ENCODE data around the gene POLR3H. TPM values are rescaled to one million over a fixed set of nuclear protein-coding genes. Genes with fewer than 3 reads are reported as not detected.

The POLR3H gene
- total RNA-seq, 1 experiment from 2014 or later, result 8.5 TPM

DNA sequence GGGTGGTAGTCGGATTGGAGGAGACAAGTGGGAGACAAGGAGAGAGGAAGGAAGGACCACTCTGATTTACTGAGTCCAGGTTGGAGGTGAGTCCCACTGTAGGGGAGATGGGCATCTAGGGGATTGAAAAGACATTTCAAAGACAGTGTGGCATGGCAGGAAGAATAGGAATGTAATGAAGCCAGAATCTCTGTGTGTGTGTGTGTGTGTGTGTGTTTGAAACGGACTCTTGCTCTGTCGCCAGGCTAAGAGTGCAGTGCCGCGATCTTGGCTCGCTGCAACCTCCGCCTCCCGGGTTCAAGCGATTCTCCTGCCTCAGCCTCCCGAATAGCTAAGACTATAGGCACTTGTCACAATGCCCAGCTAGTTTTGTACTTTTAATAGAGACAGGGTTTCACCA is 12.3 kb upstream of the POLR3H start:
- Histone ChIP-seq H3K4me3 (ENCODE audit: insufficient read depth, low read depth, low read length) (no peak overlapping the region), H3K27me3 (ENCODE audit: control insufficient read depth, insufficient read depth, low read length) (no peaks in the 10 kb centered on the region), H3K36me3 (replicated peaks; ENCODE audit: control insufficient read depth, insufficient read depth, low read length) (no peaks in the 10 kb centered on the region)
- no peak for DNase-seq

DNA sequence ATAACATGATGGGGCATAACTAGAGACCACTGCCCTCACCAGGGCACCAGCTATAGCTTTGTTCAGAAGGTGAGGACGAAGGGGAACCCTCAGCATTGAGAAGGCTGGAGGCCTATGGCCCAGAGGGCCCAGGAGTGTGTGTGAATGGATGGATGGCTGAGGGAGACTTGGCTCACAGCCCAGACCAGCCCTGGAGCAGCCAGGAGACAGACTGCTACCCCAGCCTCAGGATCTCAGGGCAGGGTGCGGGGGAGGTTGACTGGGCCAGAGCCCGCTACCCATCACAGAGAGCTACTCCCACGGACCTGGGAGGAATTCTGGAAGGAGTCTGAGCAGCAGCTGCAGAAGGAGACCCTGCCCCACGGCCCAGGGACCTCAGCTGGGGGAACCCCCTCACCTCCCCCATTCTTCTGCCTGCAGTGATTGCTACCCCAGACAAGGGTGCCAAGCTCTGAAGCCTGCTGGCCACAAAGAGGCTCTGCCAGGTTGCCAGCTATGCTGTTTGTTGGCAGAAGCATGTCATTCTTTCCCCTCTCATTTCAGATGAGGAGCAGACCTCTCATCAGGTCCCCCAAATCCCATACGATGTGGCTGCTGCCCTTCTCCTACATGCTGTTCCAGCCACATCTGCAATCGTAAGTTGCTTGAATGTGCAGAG is 11.2 kb upstream of the POLR3H start:
- H3K27me3 ChIP-seq (ENCODE audit: control insufficient read depth, insufficient read depth, low read length), result no peaks in the 10 kb centered on the region
- no peak overlapping the region for H3K4me3 ChIP-seq (ENCODE audit: insufficient read depth, low read depth, low read length)
- no peaks in the 10 kb centered on the region for H3K36me3 ChIP-seq (replicated peaks; ENCODE audit: control insufficient read depth, insufficient read depth, low read length)
- no peak for DNase-seq

DNA sequence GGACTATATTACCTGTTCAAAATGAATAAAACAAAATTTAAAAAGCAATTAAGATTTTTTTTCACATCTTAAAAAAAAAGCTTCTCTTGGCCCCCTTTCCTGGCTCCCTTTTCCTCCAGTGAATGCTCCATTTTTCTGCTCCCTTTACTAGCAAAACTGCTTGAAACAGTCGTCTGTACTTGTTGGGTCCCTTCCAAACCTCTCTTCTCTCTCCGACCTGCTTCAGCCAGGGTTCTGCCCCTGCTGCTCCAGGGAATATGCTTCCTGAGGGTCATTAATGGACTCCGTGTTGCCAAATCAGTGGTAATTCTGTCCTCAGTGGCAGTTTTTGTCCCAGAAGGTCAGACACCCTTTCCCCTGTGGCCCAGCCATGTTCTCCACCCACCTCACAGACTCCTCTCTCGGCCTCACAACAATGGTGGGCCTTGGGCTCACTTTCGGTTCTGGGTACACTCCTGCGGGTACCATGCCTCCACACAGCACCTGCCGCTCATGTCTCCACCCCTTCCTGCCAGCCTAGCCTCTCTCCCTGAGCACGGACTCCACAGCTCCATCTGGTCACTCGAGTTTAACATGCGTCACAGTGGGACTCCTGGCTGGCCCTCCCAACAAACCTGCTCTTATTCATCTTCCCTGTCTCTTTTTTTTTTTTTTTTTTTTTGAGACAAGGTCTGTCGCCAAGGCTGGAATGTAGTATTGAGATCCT is 7.8 kb upstream of the POLR3H start:
- no peaks in the 10 kb centered on the region for H3K36me3 ChIP-seq (replicated peaks; ENCODE audit: control insufficient read depth, insufficient read depth, low read length)
- no peak for DNase-seq
- no peaks in the 10 kb centered on the region for H3K27me3 ChIP-seq (ENCODE audit: control insufficient read depth, insufficient read depth, low read length)
- H3K4me3 ChIP-seq (ENCODE audit: insufficient read depth, low read depth, low read length), result no peak overlapping the region

DNA sequence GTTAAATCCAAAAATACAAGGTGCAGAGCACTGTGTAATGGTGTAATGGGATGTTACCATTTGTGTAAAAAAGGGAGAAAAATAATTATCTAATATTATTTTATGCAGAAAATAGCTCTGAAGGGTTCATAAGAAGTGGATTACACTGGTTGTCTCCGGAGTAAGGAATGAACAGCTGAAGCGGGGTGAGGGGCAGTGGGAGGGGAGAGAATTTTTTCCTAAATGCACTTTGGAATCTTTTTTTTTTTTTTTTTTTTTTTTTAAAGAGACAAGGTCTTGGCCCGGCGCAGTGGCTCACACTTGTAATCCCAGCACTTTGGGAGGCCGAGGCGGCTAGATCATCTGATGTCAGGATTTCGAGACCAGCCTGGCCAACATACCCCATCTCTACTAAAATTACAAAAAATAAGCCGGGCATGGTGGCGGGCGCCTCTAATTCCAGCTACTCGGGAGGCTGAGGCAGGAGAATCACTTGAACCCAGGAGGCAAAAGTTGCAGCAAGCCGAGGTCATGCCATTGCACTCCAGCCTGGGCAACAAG is 6.8 kb upstream of the POLR3H start:
- no peak for DNase-seq
- H3K27me3 ChIP-seq (ENCODE audit: control insufficient read depth, insufficient read depth, low read length), result no peaks in the 10 kb centered on the region
- no peaks in the 10 kb centered on the region for H3K36me3 ChIP-seq (replicated peaks; ENCODE audit: control insufficient read depth, insufficient read depth, low read length)
- H3K4me3 ChIP-seq (ENCODE audit: insufficient read depth, low read depth, low read length), result no peak overlapping the region

DNA sequence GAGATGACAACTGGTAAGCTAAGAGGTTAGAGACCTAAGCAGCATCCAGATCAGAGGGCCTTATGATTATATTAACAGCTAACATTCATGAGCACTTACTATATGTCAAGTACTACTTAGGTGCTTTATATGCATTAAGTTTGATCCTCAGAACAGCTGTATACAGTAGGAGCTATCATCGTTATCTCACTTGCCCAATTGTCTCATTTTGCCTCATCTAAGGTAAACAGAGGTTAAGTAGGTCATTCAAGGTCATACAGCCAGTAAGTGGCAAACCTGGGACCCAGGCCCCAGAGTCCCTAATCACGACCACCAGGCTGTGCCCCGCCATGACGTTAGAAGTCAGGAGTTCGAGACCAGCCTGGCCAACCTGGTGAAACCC is 4.6 kb upstream of the POLR3H start:
- no peaks in the 10 kb centered on the region for H3K27me3 ChIP-seq (ENCODE audit: control insufficient read depth, insufficient read depth, low read length)
- DNase-seq, result no peak
- H3K4me3 ChIP-seq (ENCODE audit: insufficient read depth, low read depth, low read length), result no peak overlapping the region
- H3K36me3 ChIP-seq (replicated peaks; ENCODE audit: control insufficient read depth, insufficient read depth, low read length), result no peaks in the 10 kb centered on the region

DNA sequence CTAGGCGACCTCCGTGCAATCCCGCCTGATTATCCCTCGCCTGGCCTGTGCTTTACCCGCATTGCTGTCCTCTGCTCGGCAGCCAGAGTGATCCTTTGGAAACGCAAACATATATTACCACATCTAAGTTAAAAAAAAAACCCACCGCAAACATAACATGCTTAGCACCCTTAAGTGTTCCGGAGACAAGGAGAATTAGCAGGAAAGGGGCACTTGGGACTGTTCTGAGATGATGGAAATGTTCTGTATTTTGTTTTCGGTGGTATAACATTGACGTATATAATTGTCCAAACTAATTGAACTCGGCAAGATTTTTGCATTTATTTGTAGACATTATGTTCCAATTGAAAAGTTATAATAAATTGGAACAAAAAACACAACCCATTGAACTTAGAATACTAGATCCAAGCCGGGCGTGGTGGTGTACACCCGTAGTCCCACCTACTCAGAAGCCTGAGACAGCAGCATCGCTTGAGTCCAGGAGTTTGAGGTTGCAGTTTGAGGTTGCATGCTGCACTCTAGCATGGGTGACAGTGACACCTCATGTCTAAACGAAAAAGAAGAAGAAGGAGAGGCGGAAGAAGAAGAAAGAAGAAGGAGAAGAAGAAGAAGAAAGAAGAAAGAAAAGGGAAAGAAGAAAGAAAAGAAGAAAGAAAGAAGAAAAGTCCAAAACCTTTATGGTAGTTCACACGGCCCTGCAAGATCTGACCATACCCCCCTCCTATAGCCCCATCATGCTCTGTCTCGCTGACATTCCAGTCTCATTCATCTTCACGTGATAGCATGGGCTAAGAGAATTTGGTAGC is 604 bp upstream of the POLR3H start:
- Histone ChIP-seq H3K27me3 (ENCODE audit: control insufficient read depth, insufficient read depth, low read length) (no peaks in the 10 kb centered on the region), H3K4me3 (ENCODE audit: insufficient read depth, low read depth, low read length) (no peak overlapping the region), H3K36me3 (replicated peaks; ENCODE audit: control insufficient read depth, insufficient read depth, low read length) (no peaks in the 10 kb centered on the region; the same call in 1 of the 2 replicates)
- no peak for DNase-seq

DNA sequence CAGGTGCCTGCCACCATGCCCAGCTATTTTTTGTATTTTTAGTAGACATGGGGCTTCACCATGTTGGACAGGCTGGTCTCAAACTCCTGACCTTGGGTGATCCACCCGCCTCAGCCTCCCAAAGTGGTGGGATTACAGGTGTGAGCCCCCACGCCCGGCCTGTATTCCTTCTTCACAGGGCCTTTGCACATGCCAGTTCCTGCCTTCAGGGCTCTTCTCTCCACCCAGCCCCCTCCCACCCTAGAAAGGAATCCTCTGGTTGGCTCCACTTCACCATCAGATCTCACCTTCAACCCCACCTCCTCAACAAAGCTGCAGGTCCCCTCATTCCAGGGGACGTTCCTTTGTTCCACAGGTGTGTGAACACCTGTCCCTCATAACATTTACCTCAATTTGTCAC is 2.0 kb downstream of the POLR3H start:
- no peak for DNase-seq
- no peaks in the 10 kb centered on the region for H3K27me3 ChIP-seq (ENCODE audit: control insufficient read depth, insufficient read depth, low read length)
- H3K4me3 ChIP-seq (ENCODE audit: insufficient read depth, low read depth, low read length), result no peak overlapping the region
- no peaks in the 10 kb centered on the region; the same call in none of the 2 replicates for H3K36me3 ChIP-seq (replicated peaks; ENCODE audit: control insufficient read depth, insufficient read depth, low read length)

DNA sequence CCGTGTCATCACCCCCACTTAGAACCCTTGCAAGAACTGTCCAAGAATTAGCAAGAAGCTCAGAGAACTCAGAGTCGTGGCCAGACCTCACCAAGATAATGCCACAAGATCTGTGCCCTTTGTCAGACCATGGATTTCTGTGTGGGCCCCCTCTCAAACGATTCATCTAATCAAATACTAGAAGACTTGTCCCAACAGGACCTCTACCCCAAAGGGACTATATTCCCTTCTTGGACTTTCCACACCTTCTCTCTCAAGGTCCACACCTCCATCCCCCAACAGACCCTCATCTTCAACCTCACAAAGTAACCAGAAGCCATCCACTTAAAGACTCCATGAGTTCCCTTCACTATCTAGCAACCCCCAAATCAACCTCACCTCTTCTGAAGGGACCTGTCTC is 2.8 kb downstream of the POLR3H start:
- Histone ChIP-seq H3K4me3 (ENCODE audit: insufficient read depth, low read depth, low read length) (no peak overlapping the region), H3K27me3 (ENCODE audit: control insufficient read depth, insufficient read depth, low read length) (no peaks in the 10 kb centered on the region), H3K36me3 (replicated peaks; ENCODE audit: control insufficient read depth, insufficient read depth, low read length) (no peaks in the 10 kb centered on the region; the same call in none of the 2 replicates)
- DNase-seq, result no peak

DNA sequence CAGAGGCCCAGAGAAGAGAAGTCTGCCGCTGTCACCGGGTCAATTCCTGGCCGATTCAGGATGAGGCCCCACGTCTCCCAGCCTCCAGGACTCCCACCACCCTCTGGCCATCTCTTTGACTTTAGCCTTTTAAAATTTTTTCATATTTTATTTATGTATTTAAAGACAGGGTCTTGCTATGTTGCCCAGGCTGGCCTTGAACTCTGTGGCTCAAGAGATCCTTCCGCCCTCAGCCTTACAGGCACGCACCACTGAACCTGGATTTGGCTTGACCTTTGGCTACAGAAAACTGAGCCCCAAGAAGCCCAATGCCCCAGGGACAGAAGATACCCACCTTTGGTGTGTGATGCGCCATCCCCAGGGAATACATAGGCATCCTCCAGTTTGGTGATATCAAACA is 3.9 kb downstream of the POLR3H start:
- H3K27me3 ChIP-seq (ENCODE audit: control insufficient read depth, insufficient read depth, low read length), result no peaks in the 10 kb centered on the region
- H3K4me3 ChIP-seq (ENCODE audit: insufficient read depth, low read depth, low read length), result no peak overlapping the region
- no peak for DNase-seq
- H3K36me3 ChIP-seq (replicated peaks; ENCODE audit: control insufficient read depth, insufficient read depth, low read length), result no peaks in the 10 kb centered on the region; the same call in none of the 2 replicates

DNA sequence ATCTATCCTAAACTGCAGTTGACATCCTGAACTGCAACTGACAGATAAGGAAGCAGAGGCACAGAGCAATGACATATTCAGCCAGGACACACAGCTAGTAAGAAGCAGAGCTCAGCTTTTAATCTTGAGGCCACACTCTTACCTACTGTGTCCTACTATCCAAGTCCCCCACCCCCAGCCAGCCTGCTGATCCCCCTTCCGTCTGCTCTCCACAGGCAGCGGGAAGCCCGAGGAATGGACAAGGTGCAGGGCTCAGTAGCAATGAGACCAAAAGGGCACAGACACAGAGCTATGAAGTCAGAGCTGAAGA is 4.3 kb downstream of the POLR3H start:
- Histone ChIP-seq H3K27me3 (ENCODE audit: control insufficient read depth, insufficient read depth, low read length) (no peaks in the 10 kb centered on the region), H3K36me3 (replicated peaks; ENCODE audit: control insufficient read depth, insufficient read depth, low read length) (no peaks in the 10 kb centered on the region; the same call in none of the 2 replicates)
- no peak for DNase-seq

DNA sequence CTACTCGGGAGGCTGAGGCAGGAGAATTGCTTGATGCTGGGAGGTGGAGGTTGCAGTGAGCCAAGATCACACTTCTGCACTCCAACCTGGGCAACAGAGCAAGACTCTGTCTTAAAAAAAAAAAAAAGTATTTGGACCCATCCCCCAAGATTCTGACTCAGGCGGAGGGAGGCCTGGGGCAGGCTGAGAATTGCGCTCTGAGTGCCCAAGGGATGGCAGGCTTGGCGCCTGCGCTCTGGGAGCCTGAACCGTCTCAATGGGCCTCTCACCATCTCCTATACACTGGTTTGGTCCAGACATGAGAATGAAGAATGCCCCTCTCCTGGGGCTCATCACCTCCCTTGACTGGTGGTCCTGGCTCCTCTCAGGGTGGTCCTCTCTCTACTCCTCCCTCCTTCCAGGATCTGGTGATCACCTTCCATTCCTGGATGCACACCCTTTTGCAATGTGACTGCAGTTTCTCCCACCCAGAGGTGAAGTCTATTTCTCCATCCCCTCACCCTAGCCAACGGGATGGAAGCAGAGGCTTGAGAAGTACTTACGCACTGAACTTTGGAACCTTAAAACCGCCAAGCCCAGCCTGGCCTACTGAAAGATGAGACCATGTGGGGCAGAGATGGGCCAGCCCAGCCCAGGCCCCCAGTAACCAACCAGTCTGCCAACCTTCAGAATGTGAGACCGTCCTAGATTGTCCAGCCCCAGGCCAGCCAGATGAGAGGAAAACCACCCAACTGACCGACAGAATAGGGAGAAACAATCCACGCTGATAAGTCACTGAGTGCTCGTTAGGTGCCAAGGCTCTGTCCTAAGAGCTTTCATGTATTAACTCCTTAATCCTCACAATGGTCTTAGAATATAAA is 4.9 kb downstream of the POLR3H start:
- Histone ChIP-seq H3K36me3 (replicated peaks; ENCODE audit: control insufficient read depth, insufficient read depth, low read length) (no peaks in the 10 kb centered on the region; the same call in none of the 2 replicates), H3K4me3 (ENCODE audit: insufficient read depth, low read depth, low read length) (no peak overlapping the region), H3K27me3 (ENCODE audit: control insufficient read depth, insufficient read depth, low read length) (no peaks in the 10 kb centered on the region)
- no peak for DNase-seq

More for the DNA sequence above, 4.3 kb downstream of the POLR3H start:
- no peak overlapping the region for H3K4me3 ChIP-seq (ENCODE audit: insufficient read depth, low read depth, low read length)

DNA sequence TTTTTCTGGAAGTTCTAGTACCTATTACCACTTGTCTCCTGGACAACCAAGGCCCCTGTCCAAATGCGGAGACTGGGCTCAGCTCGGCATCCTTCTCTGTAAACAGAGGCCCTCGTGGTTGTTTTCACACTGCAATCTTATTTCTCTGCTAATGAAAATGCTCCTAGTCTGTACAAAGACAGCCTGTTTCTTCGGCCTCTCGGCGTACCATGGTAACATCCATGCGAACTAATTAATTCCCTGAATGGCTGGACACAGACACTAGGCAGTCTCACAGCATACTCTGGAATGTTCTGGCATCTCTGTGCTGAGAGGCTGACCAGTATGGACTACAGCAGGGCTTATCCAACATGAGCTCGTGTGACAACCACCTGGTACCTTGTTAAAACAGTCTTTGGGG is 5.7 kb downstream of the POLR3H start:
- no peak for DNase-seq
- H3K27me3 ChIP-seq (ENCODE audit: control insufficient read depth, insufficient read depth, low read length), result no peaks in the 10 kb centered on the region

DNA sequence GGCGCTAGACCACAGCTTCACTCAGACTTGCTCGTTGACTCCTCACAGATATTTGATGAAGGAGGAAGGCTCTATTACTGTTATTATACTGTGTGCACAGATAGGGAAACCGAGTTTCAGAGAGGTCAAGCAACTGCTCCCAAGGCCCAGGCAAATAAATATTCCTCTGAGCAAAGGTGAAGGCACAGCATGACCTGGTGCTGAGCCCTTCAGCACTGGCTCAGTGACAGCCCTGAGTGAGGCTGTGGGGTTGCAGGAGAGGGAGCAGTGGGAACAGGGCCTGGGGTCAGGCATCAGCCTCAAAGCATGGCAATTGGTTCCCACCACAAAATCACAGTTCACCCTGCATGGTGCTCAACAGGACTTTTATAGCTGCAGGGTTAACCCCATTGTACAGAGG is 7.1 kb downstream of the POLR3H start:
- peaks cover 2% of the 10 kb centered on the region for H3K36me3 ChIP-seq (replicated peaks; ENCODE audit: control insufficient read depth, insufficient read depth, low read length)

More for the DNA sequence above, 5.7 kb downstream of the POLR3H start:
- H3K36me3 ChIP-seq (replicated peaks; ENCODE audit: control insufficient read depth, insufficient read depth, low read length), result no peaks in the 10 kb centered on the region; the same call in none of the 2 replicates
- no peak overlapping the region for H3K4me3 ChIP-seq (ENCODE audit: insufficient read depth, low read depth, low read length)

DNA sequence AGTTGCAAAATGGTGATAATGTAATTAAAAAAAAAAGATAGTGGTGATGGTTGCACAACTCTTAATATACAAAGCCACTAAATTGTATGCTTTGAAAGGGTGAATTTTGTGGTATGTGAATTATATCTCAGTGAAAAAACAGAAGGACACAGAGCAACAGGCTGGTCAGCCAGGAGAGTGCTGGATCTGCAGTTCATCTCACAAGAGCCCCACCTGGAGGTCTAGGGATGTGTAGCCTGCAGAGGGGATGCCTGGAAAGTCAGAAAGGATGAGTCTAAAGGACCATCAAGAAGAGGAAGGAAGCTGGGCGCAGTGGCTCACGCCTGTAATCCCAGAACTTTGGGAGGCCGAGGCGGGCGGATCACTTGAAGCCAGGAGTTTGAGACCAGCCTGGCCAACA is 9.0 kb downstream of the POLR3H start:
- Histone ChIP-seq H3K36me3 (replicated peaks; ENCODE audit: control insufficient read depth, insufficient read depth, low read length) (peaks cover 6% of the 10 kb centered on the region), H3K4me3 (ENCODE audit: insufficient read depth, low read depth, low read length) (no peak overlapping the region)
- DNase-seq, result peak; percentile 85

More for the DNA sequence above, 7.1 kb downstream of the POLR3H start:
- no peak for DNase-seq
- Histone ChIP-seq H3K27me3 (ENCODE audit: control insufficient read depth, insufficient read depth, low read length) (no peaks in the 10 kb centered on the region), H3K4me3 (ENCODE audit: insufficient read depth, low read depth, low read length) (no peak overlapping the region)

More for the DNA sequence above, 9.0 kb downstream of the POLR3H start:
- H3K27me3 ChIP-seq (ENCODE audit: control insufficient read depth, insufficient read depth, low read length), result no peaks in the 10 kb centered on the region
